OCI-LY3 (cell line): ENCODE results near the gene AHRR.
A peak's percentile ranks its signal among the peaks of the same experiment; 100 is the strongest.
"Not testable (repeated sequence)": the region's sequence is repeated elsewhere in the genome, so short reads cannot be mapped to it uniquely, and the experiment has no call there.

ENCODE experiments used
- H2AFZ ChIP-seq: fragments of 200-600, 300-600 bp; shearing (Covaris generic); 2 replicates; pipeline ENCODE4 v1.6.0; 2014; ENCODE audit warnings: antibody characterized with exemption, low read depth, low read length
- H3K27ac ChIP-seq: fragments of 200-600, 300-600 bp; sonication (generic); 2 replicates; pipeline ENCODE4 v1.5.1; 2014; ENCODE audit warnings: mild to moderate bottlenecking, low read length, moderate library complexity, mixed read lengths
- H3K27me3 ChIP-seq: fragments of 200-600, 300-600 bp; sonication (generic); 2 replicates; pipeline ENCODE4 v1.6.1; 2014; ENCODE audit warnings: low read depth, low read length, mixed read lengths
- H3K36me3 ChIP-seq: fragments of 200-600, 300-600 bp; sonication (generic); replicated peaks from 2 replicates; pipeline ENCODE3; 2014; ENCODE audit warnings: low read depth, low read length, mixed read lengths
- H3K4me1 ChIP-seq: fragments of 300-600, 200-600 bp; sonication (generic); 2 replicates; pipeline ENCODE4 v1.6.1; 2014; ENCODE audit warnings: low read length, mixed read lengths
- H3K4me2 ChIP-seq: fragments of 200-600, 300-600 bp; sonication (generic); 2 replicates; pipeline ENCODE4 v1.6.1; 2014; ENCODE audit warnings: low read length, mixed read lengths
- H3K4me3 ChIP-seq: fragments of 300-600, 200-600 bp; sonication (generic); 2 replicates; pipeline ENCODE4 v1.5.1; 2014; ENCODE audit warnings: antibody characterized with exemption, mild to moderate bottlenecking, low read length, moderate library complexity
- H3K79me2 ChIP-seq: fragments of 300-600, 200-600 bp; shearing (Covaris generic); 2 replicates; pipeline ENCODE4 v1.6.1; 2014; ENCODE audit warnings: mild to moderate bottlenecking, low read length, mixed read lengths
- H3K9ac ChIP-seq: fragments of 300-600, 200-600 bp; shearing (Covaris generic); 2 replicates; pipeline ENCODE4 v1.6.0; 2014; ENCODE audit warnings: mild to moderate bottlenecking, low read length, moderate library complexity
- H3K9me3 ChIP-seq: fragments of 200-600, 300-600 bp; shearing (Covaris generic); 2 replicates; pipeline ENCODE4 v1.6.1; 2014; ENCODE audit warnings: low read length, mixed read lengths; ENCODE audit not compliant: insufficient read depth
- H4K20me1 ChIP-seq: fragments of 200-600, 300-600 bp; sonication (generic); 2 replicates; pipeline ENCODE4 v1.6.1; 2016; ENCODE audit warnings: low read length, mixed read lengths; ENCODE audit not compliant: insufficient read depth
- EZH2phosphoT487 ChIP-seq: fragments of 200-600 bp; shearing (Covaris generic); IDR thresholded peaks from 2 replicates; pipeline ENCODE4 v1.6.1; 2018; ENCODE audit warnings: antibody characterized with exemption, mixed run types, low read depth
- TF ChIP-seq, protein P1 (sequence below): fragments of 200-600, 300-600 bp; sonication (generic); IDR thresholded peaks from 2 replicates; pipeline ENCODE4 v1.5.1; 2014; ENCODE audit warnings: antibody characterized with exemption, low read length, low read depth

The AHRR gene

DNA sequence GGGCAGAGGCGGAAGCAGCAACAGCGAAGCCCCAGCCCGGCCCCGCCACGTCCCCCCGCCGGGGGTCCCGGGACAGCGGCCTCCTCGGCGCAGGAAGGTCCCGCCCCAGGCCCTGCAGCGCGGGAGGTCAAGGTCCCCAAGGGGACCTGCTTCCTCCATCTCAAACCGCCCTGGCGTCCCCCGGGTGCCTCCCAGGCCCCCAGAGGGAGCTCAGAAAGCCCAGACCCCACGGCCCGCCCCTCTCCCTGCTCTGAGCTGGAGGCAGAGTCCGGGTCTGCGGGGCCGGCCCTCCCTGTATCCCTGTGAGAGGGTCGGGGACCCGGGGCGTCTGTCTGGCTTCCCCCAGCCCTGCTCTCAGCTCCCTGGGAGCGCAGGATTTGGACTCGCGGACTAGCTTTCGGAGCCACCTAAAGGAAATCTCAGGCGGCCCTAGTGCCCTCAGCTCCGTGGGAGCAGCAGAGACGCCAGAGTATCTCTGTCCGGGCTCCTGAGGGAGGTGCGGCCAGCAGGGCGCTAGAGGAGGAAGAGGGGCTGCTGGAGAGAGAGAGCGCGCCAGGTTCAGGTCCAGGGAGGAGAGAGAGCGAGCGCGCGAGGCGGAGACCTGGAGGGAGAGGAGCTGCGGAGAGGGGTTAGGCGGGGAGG lies 152.2 kb downstream of the AHRR start:
- H2AFZ ChIP-seq, result no peak overlapping the region
- H3K27me3 ChIP-seq, result no peaks in the 10 kb centered on the region
- H3K9ac ChIP-seq, result peak overlapping the region; percentile 86
- H4K20me1 ChIP-seq, result no peaks in the 10 kb centered on the region
- peak overlapping the region; percentile 83 for H3K4me3 ChIP-seq
- no peak overlapping the region for H3K27ac ChIP-seq
- TF ChIP-seq EZH2phosphoT487, result no peak
- TF ChIP-seq, protein P1, sequence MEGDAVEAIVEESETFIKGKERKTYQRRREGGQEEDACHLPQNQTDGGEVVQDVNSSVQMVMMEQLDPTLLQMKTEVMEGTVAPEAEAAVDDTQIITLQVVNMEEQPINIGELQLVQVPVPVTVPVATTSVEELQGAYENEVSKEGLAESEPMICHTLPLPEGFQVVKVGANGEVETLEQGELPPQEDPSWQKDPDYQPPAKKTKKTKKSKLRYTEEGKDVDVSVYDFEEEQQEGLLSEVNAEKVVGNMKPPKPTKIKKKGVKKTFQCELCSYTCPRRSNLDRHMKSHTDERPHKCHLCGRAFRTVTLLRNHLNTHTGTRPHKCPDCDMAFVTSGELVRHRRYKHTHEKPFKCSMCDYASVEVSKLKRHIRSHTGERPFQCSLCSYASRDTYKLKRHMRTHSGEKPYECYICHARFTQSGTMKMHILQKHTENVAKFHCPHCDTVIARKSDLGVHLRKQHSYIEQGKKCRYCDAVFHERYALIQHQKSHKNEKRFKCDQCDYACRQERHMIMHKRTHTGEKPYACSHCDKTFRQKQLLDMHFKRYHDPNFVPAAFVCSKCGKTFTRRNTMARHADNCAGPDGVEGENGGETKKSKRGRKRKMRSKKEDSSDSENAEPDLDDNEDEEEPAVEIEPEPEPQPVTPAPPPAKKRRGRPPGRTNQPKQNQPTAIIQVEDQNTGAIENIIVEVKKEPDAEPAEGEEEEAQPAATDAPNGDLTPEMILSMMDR, result no peak
- peaks cover 16% of the 10 kb centered on the region for H3K4me1 ChIP-seq
- H3K36me3 ChIP-seq, result peaks cover 6% of the 10 kb centered on the region
- H3K4me2 ChIP-seq, result peak overlapping the region; percentile 91
- no peaks in the 10 kb centered on the region for H3K9me3 ChIP-seq
- peaks cover 25% of the 10 kb centered on the region for H3K79me2 ChIP-seq

DNA sequence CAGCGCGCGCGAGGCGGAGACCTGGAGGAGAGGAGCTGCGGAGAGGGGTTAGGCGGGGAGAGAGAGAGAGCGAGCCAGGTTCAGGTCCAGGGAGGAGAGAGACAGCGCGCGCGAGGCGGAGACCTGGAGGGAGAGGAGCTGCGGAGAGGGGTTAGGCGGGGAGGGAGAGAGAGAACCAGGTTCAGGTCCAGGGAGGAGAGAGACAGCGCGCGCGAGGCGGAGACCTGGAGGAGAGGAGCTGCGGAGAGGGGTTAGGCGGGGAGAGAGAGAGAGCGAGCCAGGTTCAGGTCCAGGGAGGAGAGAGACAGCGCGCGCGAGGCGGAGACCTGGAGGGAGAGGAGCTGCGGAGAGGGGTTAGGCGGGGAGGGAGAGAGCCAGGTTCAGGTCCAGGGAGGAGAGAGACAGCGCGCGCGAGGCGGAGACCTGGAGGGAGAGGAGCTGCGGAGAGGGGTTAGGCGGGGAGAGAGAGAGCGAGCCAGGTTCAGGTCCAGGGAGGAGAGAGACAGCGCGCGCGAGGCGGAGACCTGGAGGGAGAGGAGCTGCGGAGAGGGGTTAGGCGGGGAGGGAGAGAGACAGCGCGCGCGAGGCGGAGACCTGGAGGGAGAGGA lies 152.8 kb downstream of the AHRR start:
- not testable (repeated sequence) for H3K4me3 ChIP-seq, H3K9ac ChIP-seq, H3K9me3 ChIP-seq, H4K20me1 ChIP-seq, H3K27me3 ChIP-seq, H3K27ac ChIP-seq, H2AFZ ChIP-seq, H3K36me3 ChIP-seq
- H3K79me2 ChIP-seq, result peaks cover 25% of the 10 kb centered on the region
- H3K4me1 ChIP-seq, result peaks cover 16% of the 10 kb centered on the region
- peak overlapping the region; percentile 91 for H3K4me2 ChIP-seq

DNA sequence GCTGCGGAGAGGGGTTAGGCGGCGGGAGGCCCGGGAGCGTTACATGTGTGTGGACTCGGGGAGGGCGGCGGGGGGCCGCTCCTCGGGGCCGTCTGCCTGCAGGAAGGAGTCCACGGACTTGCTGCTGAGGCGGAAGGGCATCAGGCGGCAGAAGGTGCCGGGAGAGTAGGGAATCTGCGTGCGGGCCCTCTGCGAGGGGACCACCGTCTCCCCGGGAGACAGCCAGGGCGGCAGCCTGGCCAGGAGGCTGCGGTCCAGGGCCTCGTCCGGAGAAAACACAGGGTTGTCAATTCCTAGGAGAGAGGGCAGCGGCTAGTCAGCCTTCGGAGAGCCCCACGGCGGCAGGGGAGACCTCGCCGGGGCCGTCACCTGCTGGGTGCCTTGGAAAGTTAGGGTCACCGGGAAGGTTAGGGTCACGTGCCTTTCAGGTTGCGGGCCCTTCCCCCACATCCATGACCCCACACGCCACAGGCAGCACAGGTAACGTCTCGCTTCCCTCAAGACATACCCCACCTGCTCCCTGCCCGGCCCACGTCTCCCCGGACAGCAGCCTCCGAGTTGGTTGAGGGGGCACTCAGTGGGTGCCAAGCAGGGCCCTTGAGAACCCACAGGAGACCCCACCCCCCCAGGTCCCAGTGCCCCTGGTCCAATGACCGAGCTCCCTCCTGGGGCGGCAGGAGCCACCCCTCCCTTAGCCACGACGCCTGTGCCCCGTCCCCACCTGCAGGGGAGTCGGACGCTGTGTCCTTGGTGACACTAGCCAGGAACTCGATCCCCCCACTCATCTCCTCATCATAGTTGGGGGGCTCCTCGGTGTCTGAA lies 153.5 kb downstream of the AHRR start:
- no peaks in the 10 kb centered on the region for H4K20me1 ChIP-seq
- peaks cover 6% of the 10 kb centered on the region for H3K36me3 ChIP-seq
- H3K4me1 ChIP-seq, result peaks cover 16% of the 10 kb centered on the region
- H3K27me3 ChIP-seq, result no peaks in the 10 kb centered on the region
- no peak overlapping the region for H2AFZ ChIP-seq
- no peak overlapping the region for H3K9ac ChIP-seq
- peaks cover 25% of the 10 kb centered on the region for H3K79me2 ChIP-seq
- TF ChIP-seq EZH2phosphoT487, result no peak
- TF ChIP-seq, protein P1, result no peak
- no peak overlapping the region for H3K27ac ChIP-seq
- H3K9me3 ChIP-seq, result no peaks in the 10 kb centered on the region
- H3K4me2 ChIP-seq, result no peak overlapping the region
- no peak overlapping the region for H3K4me3 ChIP-seq

DNA sequence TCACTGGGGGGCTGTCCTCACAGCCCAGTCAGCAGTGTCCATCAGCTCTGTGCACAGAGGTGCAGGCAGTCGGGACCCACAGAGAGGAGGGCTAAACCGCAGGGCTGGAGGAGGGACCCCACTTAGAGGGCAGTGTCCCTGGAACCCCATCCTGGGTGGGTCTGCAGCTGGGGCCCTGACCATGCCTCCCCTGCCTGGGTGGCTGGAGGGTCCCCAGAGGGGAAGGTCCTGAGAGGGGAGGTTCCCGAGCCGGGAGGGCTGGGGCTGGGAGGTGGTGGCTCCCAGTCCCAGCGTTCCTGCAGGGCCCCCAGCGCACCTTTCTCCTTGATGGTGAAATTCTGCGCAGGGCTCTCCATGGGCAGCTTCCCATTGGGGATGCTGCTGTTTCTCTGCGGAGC lies 154.2 kb downstream of the AHRR start:
- Histone ChIP-seq H3K4me3 (no peak overlapping the region), H3K4me2 (no peak overlapping the region), H3K9ac (no peak overlapping the region), H3K79me2 (peaks cover 21% of the 10 kb centered on the region), H3K9me3 (no peaks in the 10 kb centered on the region), H2AFZ (no peak overlapping the region), H3K36me3 (peaks cover 6% of the 10 kb centered on the region), H3K27ac (no peak overlapping the region), H3K4me1 (peaks cover 12% of the 10 kb centered on the region), H3K27me3 (no peaks in the 10 kb centered on the region), H4K20me1 (no peaks in the 10 kb centered on the region)
- TF ChIP-seq, protein P1, result no peak
- TF ChIP-seq EZH2phosphoT487, result no peak
